K562 (cell line): ENCODE data around the gene OTOR. TPM values are rescaled to one million over a fixed set of nuclear protein-coding genes. Genes with fewer than 3 reads are reported as not detected.

Source experiments
- ATAC-seq: fragments of 200-7000 bp; cut with Tn5 transposase; 3 replicates; pipeline ENCODE4 v1.9.1; 2020; ENCODE audit warnings: moderate library complexity
- BruUV-seq: library from RNA; stranded (reverse); fragments of 400-500 nt; replicated peaks from 2 replicates; lab custom pipeline; 2021; lab: Mats Ljungman, UMichigan
- CTCF ChIA-PET: fragments of 300-600 bp; formaldehyde crosslinking; extraction: SDS; loops from one replicate; lab custom pipeline; 2021; ENCODE audit warnings: low intra/inter-chr PET ratio; lab: Yijun Ruan, JAX
- POLR2A ChIA-PET: fragments of 300-600, 350-650 bp; sonication (Branson Sonifier 250); formaldehyde crosslinking; extraction: SDS; loops from one replicate; lab custom pipeline; 2021; ENCODE audit warnings: antibody characterized with exemption, inconsistent platforms; lab: Yijun Ruan, JAX
- DNase-seq, 4 experiments: peaks; one replicate each; pipeline versions ENCODE4 v3.0.0 to v3.0.0-alpha.2; 2011 to 2018; ENCODE audit warnings: low spot score in 3 of 4, mixed read lengths in 3 of 4; ENCODE audit errors: extremely low read depth in 1 of 4
- FAIRE-seq: peaks from 2 replicates; lab custom pipeline; 2011; peaks lifted over from hg19 to GRCh38; lab: Jason Lieb, UNC
- H2AFZ ChIP-seq: 2 replicates; pipeline ENCODE4 v1.6.0; 2011; ENCODE audit warnings: low read depth, low read length, control low read depth, inconsistent platforms
- H3K27ac ChIP-seq: fragments of 200-600 bp; 3 replicates; pipeline ENCODE4 v1.8.0; 2011; ENCODE audit warnings: low read depth, mild to moderate bottlenecking, control low read depth, inconsistent platforms, low read length, moderate library complexity, mixed read lengths; ENCODE audit errors: extremely low read depth
- H3K27me3 ChIP-seq, 2 experiments: fragments of 300-600 bp in 1 of 2; 2 replicates in 1 of 2; 3 replicates in 1 of 2; pipeline versions ENCODE4 v1.6.0 to v1.8.0; 2011; ENCODE audit warnings: inconsistent platforms in 2 of 2, low read length in 2 of 2, mild to moderate bottlenecking in 1 of 2, mixed read lengths in 1 of 2, moderate library complexity in 1 of 2; ENCODE audit not compliant: control insufficient read depth in 2 of 2, insufficient read depth in 2 of 2
- H3K36me3 ChIP-seq: fragments of 300-600 bp; 3 replicates; pipeline ENCODE4 v1.8.0; 2011; ENCODE audit warnings: mild to moderate bottlenecking, low read length, inconsistent platforms; ENCODE audit not compliant: control insufficient read depth, insufficient read depth
- H3K4me1 ChIP-seq, 2 experiments: fragments of 200-600 bp in 1 of 2; replicated peaks in 1 of 2; 2 replicates in 1 of 2; 3 replicates in 1 of 2; pipeline versions ENCODE4 v1.5.1 to v1.8.0; 2011; ENCODE audit warnings: inconsistent platforms in 2 of 2, low read length in 2 of 2, mild to moderate bottlenecking in 1 of 2, mixed read lengths in 1 of 2, moderate library complexity in 1 of 2; ENCODE audit not compliant: control insufficient read depth in 2 of 2, insufficient read depth in 2 of 2
- H3K4me2 ChIP-seq: 2 replicates; pipeline ENCODE4 v1.6.1; 2011; ENCODE audit warnings: low read length, control low read depth, inconsistent platforms, mixed read lengths; ENCODE audit not compliant: insufficient read depth
- H3K4me3 ChIP-seq: fragments of 200-600 bp; sonication (generic), shearing (Covaris generic); 2 replicates; pipeline ENCODE4 v1.5.1; 2016; ENCODE audit warnings: control low read depth, inconsistent platforms
- H3K79me2 ChIP-seq: fragments of 200-600 bp; 3 replicates; pipeline ENCODE4 v1.8.0; 2011; ENCODE audit warnings: low read length, inconsistent platforms; ENCODE audit not compliant: control insufficient read depth, insufficient read depth
- H3K9ac ChIP-seq, 2 experiments: 2 replicates each; pipeline versions ENCODE4 v1.6.0 to v1.6.1; 2011; ENCODE audit warnings: low read depth in 2 of 2, low read length in 2 of 2, control low read depth in 1 of 2, inconsistent platforms in 1 of 2, mild to moderate bottlenecking in 1 of 2, mixed read lengths in 1 of 2; ENCODE audit not compliant: insufficient read depth in 1 of 2
- H3K9me1 ChIP-seq: one replicate; pipeline ENCODE4 v1.6.0; 2011; ENCODE audit warnings: inconsistent platforms, mild to moderate bottlenecking, low read length, moderate library complexity; ENCODE audit not compliant: control insufficient read depth, insufficient read depth
- H3K9me3 ChIP-seq: replicated peaks from 2 replicates; pipeline ENCODE4 v1.5.1; 2011; ENCODE audit warnings: low read depth, low read length, inconsistent platforms; ENCODE audit not compliant: control insufficient read depth, insufficient read depth
- H4K20me1 ChIP-seq: replicated peaks from 2 replicates; pipeline ENCODE4 v1.6.1; 2011; ENCODE audit warnings: low read length, inconsistent platforms, mixed read lengths; ENCODE audit not compliant: control insufficient read depth, insufficient read depth
- STAT5A ChIP-seq: IDR thresholded peaks from 2 replicates; pipeline ENCODE4 v1.6.1; 2012; ENCODE audit warnings: low read length, inconsistent platforms, borderline replicate concordance
- ZNF197 ChIP-seq: fragments of 200-800 bp; sonication (Bioruptor generic); IDR thresholded peaks from 2 replicates; pipeline ENCODE4 v1.6.1; 2016; ENCODE audit warnings: low read depth, missing genetic modification characterization, missing compliant biosample characterization
- ZNF316 ChIP-seq: fragments of 450-650 bp; IDR thresholded peaks from 2 replicates; pipeline ENCODE4 v1.6.1; 2016
- ZNF324 ChIP-seq: fragments of 250-450 bp; sonication (Bioruptor Pico); IDR thresholded peaks from 2 replicates; pipeline ENCODE4 v1.4.0; 2020; ENCODE audit warnings: mild to moderate bottlenecking
- in situ Hi-C: fragments of 300-500 bp; cut with MboI; formaldehyde crosslinking; loops from 4 replicates; pipeline ENCODE4 v1.15.0; 2018; ENCODE audit warnings: inconsistent platforms, mixed read lengths
- intact Hi-C: fragments of 100-400 bp; cut with micrococcal nuclease; formaldehyde crosslinking; loops from 2 replicates; pipeline ENCODE4 v1.14.2; 2022
- polyA plus RNA-seq, 8 experiments: library from polyadenylated mRNA; depleted of rRNA in 4 of 8; stranded (reverse) in 5 of 8; unstranded in 3 of 8; fragments of >200 nt; fragmentation: Nextera tagmentation in 2 of 8; fragmentation: Illumina TruSeq in 1 of 8; extraction: Ambion mirVana in 2 of 8; extraction: Trizol in 1 of 8; gene quantifications; 2 replicates each; pipeline versions ENCODE4 v1.2.1 to v1.2.3, GENCODE V29; 2011 to 2014; ENCODE audit warnings: inconsistent platforms in 1 of 8, missing spikeins in 1 of 8
- total RNA-seq, 7 experiments: library from RNA; depleted of rRNA in 6 of 7; stranded (reverse); fragments of >200 nt in 6 of 7; fragmentation: Illumina TruSeq in 2 of 7; extraction: Trizol in 2 of 7; gene quantifications; 2 replicates each; pipeline versions ENCODE4 v1.2.1 to v1.2.3, GENCODE V29; 2011 to 2021; ENCODE audit warnings: low replicate concordance in 1 of 7
- TF ChIP-seq, protein P1 (sequence below): sonication (generic); formaldehyde crosslinking; IDR thresholded peaks from 2 replicates; pipeline ENCODE4 v1.4.0; 2020; ENCODE audit warnings: mild to moderate bottlenecking, missing genetic modification reagents

The OTOR gene
- total and polyA plus RNA-seq, 9 of the 15 experiments (the other 6 are each of a cell fraction or from before 2014, with no cell fraction given), result not detected

DNA sequence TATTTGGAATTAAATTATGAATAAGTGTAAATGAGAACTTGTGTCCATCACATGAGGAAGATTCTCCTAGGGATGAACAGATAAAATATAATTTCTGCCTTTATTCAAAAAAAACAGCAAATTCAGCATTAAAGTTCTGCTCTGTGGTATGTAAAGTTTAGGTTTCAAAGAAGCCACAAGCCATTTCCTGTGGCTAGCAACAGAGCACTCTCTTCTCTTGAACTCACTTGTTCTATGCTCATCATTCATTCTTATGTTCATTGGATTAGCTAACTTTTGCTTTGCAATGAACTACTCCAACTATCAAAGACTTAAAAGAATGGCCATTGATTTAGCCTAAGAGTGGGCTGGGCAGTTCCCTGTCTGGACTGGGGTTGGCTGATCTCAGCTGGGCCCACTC is 39.1 kb upstream of the OTOR start:
- no peak overlapping the region for H3K9ac ChIP-seq
- no peak overlapping the region for H2AFZ ChIP-seq
- FAIRE-seq (no peak), ATAC-seq (no peak), DNase-seq (no peak)
- no peak for TF ChIP-seq STAT5A
- TF ChIP-seq ZNF197 (CRISPR knock-in tag), result no peak
- no peak for TF ChIP-seq ZNF324 (CRISPR knock-in tag)
- TF ChIP-seq, protein P1, sequence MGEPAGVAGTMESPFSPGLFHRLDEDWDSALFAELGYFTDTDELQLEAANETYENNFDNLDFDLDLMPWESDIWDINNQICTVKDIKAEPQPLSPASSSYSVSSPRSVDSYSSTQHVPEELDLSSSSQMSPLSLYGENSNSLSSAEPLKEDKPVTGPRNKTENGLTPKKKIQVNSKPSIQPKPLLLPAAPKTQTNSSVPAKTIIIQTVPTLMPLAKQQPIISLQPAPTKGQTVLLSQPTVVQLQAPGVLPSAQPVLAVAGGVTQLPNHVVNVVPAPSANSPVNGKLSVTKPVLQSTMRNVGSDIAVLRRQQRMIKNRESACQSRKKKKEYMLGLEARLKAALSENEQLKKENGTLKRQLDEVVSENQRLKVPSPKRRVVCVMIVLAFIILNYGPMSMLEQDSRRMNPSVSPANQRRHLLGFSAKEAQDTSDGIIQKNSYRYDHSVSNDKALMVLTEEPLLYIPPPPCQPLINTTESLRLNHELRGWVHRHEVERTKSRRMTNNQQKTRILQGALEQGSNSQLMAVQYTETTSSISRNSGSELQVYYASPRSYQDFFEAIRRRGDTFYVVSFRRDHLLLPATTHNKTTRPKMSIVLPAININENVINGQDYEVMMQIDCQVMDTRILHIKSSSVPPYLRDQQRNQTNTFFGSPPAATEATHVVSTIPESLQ (CRISPR knock-in tag), result no peak
- peak; percentile 11; the same call in 1 of the 2 replicates for TF ChIP-seq ZNF316
- H3K4me2 ChIP-seq, result no peak overlapping the region
- intact Hi-C loops, result no loop called here
- H3K27me3 ChIP-seq, result no peaks in the 10 kb centered on the region
- no TSS peak for BruUV-seq
- no peaks in the 10 kb centered on the region for H4K20me1 ChIP-seq
- no peaks in the 10 kb centered on the region for H3K79me2 ChIP-seq
- in situ Hi-C loops, result no loop called here
- H3K9me1 ChIP-seq, result no peaks in the 10 kb centered on the region
- ChIA-PET POLR2A (no interaction called here), CTCF (no interaction called here)
- H3K4me3 ChIP-seq, result no peak overlapping the region
- H3K27ac ChIP-seq, result no peak overlapping the region
- H3K4me1 ChIP-seq, result no peaks in the 10 kb centered on the region
- no peaks in the 10 kb centered on the region for H3K36me3 ChIP-seq
- no peaks in the 10 kb centered on the region for H3K9me3 ChIP-seq
